Renal cortex interstitium (tissue), 15 donors: ENCODE results near the gene RAD51AP2. TPM values are rescaled to one million over a fixed set of nuclear protein-coding genes. Genes with fewer than 3 reads are reported as not detected.
A peak's percentile ranks its signal among the peaks of the same experiment; 100 is the strongest.
"Not testable (repeated sequence)": the region's sequence is repeated elsewhere in the genome, so short reads cannot be mapped to it uniquely, and the experiment has no call there.

Source experiments
- DNase-seq, 11 donors: peaks; one replicate each; pipeline ENCODE4 v3.0.0-alpha.2; 2013; ENCODE audit warnings: low read depth in 9 of 11, low spot score in 4 of 11; ENCODE audit errors: extremely low read depth in 1 of 11
- long read RNA-seq, 16 experiments: transcript quantifications; one replicate each; lab custom pipeline, GENCODE V29; 2026
- polyA plus RNA-seq, 3 donors: library from polyadenylated mRNA; unstranded; fragments of 120-200 nt; gene quantifications; one replicate each; pipeline ENCODE4 v1.2.1, GENCODE V29; 2013; ENCODE audit not compliant: insufficient read length in 3 of 3

Gene RAD51AP2
- under 1 TPM; 0.17 to 0.23 (median 0.17) TPM for polyA plus RNA-seq
- long read RNA-seq, donor 1, result 0 reads
- long read RNA-seq, donor 2, result 0 reads
- long read RNA-seq, donor 3, result 0 reads
- long read RNA-seq, donor 4, result 0 reads
- long read RNA-seq, donor 5, result 0 reads
- long read RNA-seq, donor 6, result 0 reads
- long read RNA-seq, donor 7, result 0 reads
- long read RNA-seq, donor 8, result 0 reads
- long read RNA-seq, donor 9, result 0 reads
- long read RNA-seq, donor 10, result 0 reads
- long read RNA-seq, donor 11, result 0 reads
- long read RNA-seq, donor 12, result 0 reads
- long read RNA-seq, donor 13, result 0 reads
- long read RNA-seq, donor 14, result 0 reads
- long read RNA-seq, donor 15, result 0 reads
- long read RNA-seq, donor 16, partial matches to known transcripts, result 0 of 1 reads
- long read RNA-seq, donor 16, other reads (novel, unspliced or antisense), result 0 of 1 reads

GRCh38 chr2:17518212-17519154 is at the start of gene RAD51AP2:
Gene RAD51AP2 (minus strand): TSS chr2:17518440. CDS start chr2:17518415, 25 bp downstream.
- DNase-seq, result peak in 9 of 11 donors; percentile 35 to 77 (median 62)

GRCh38 chr2:17565726-17566125 is 47.5 kb upstream of the RAD51AP2 start:
- DNase-seq, result not testable (repeated sequence)

- DNase-seq, result no peak
Observed at GRCh38 chr2:17558878-17559277, 40.6 kb upstream of the RAD51AP2 start.

GRCh38 chr2:17558053-17558452 is 39.8 kb upstream of the RAD51AP2 start:
- no peak for DNase-seq

GRCh38 chr2:17557596-17557995 is 39.4 kb upstream of the RAD51AP2 start:
- no peak for DNase-seq

GRCh38 chr2:17555150-17555549 is 36.9 kb upstream of the RAD51AP2 start:
- no peak for DNase-seq

- no peak for DNase-seq
Observed at GRCh38 chr2:17550907-17551306, 32.7 kb upstream of the RAD51AP2 start.

- no peak for DNase-seq
Observed at GRCh38 chr2:17547737-17548136, 29.5 kb upstream of the RAD51AP2 start.

- no peak for DNase-seq
Observed at GRCh38 chr2:17547237-17547636, 29.0 kb upstream of the RAD51AP2 start.

GRCh38 chr2:17545680-17546613 is 27.7 kb upstream of the RAD51AP2 start:
- DNase-seq, result no peak

GRCh38 chr2:17544256-17544655 is 26.0 kb upstream of the RAD51AP2 start:
- DNase-seq, result no peak

- no peak for DNase-seq
Observed at GRCh38 chr2:17543848-17544247, 25.6 kb upstream of the RAD51AP2 start.

GRCh38 chr2:17543131-17543660 is 25.0 kb upstream of the RAD51AP2 start:
- DNase-seq, result no peak

- DNase-seq, result no peak
Observed at GRCh38 chr2:17542471-17542870, 24.2 kb upstream of the RAD51AP2 start.

GRCh38 chr2:17541531-17541950 is 23.3 kb upstream of the RAD51AP2 start:
- DNase-seq, result no peak

- no peak for DNase-seq
Observed at GRCh38 chr2:17540813-17541530, 22.7 kb upstream of the RAD51AP2 start.

- peak; percentile 86 to 96 (median 92) for DNase-seq
Observed at GRCh38 chr2:17540093-17540812, 22.0 kb upstream of the RAD51AP2 start, which contains the start of gene VSNL1. Gene VSNL1 (plus strand): TSS chr2:17540696. CDS start chr2:17592075, 51,379 bp downstream.
